ENCODE data around the gene CCNI2. TPM values are rescaled to one million over a fixed set of nuclear protein-coding genes. Genes with fewer than 3 reads are reported as not detected.

Gene CCNI2
- polyA plus RNA-seq, 2 of the 4 experiments (the other 2 are of a cell fraction): 0.17 to 0.26 TPM

- WGBS (ENCODE audit: missing lambda C conversion rate): 35% methylated on average over 2 of the region's 2 CpGs
- Histone ChIP-seq H3K27ac (no peak overlapping the region), H3K4me3 (no peak overlapping the region), H3K9me3 (no peaks in the 10 kb centered on the region), H3K4me1 (0 out of 3 replicates have a peak, but pooled peaks cover 4% of the 10 kb centered on the region), H3K4me2 (no peak overlapping the region)
- ATAC-seq (no peak), DNase-seq (ENCODE audit: low read depth in 1 of 2, low spot score in 1 of 2) (no peak), FAIRE-seq (no peak)
- CTCF ChIA-PET: no interaction called here
- no peak for TF ChIP-seq RNF2 (IDR thresholded peaks at IDR 0.05; ENCODE audit: borderline replicate concordance, low read depth)
- TF ChIP-seq, protein P1, sequence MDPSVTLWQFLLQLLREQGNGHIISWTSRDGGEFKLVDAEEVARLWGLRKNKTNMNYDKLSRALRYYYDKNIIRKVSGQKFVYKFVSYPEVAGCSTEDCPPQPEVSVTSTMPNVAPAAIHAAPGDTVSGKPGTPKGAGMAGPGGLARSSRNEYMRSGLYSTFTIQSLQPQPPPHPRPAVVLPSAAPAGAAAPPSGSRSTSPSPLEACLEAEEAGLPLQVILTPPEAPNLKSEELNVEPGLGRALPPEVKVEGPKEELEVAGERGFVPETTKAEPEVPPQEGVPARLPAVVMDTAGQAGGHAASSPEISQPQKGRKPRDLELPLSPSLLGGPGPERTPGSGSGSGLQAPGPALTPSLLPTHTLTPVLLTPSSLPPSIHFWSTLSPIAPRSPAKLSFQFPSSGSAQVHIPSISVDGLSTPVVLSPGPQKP (IDR thresholded peaks at IDR 0.05; ENCODE audit: low read depth, low read length): no peak
- no peak for TF ChIP-seq FOSL2 (IDR thresholded peaks at IDR 0.05)
- no peak for TF ChIP-seq FOSL2 (CRISPR knock-in tag; IDR thresholded peaks at IDR 0.05)
- no peak for TF ChIP-seq KDM1A (IDR thresholded peaks at IDR 0.05; ENCODE audit: low read depth)
- TF ChIP-seq, protein P2, sequence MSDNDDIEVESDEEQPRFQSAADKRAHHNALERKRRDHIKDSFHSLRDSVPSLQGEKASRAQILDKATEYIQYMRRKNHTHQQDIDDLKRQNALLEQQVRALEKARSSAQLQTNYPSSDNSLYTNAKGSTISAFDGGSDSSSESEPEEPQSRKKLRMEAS (IDR thresholded peaks at IDR 0.05): no peak
- TF ChIP-seq CBX8 (IDR thresholded peaks at IDR 0.05): no peak
- TF ChIP-seq MAFK (IDR thresholded peaks at IDR 0.05; ENCODE audit: partially characterized antibody): no peak
- no peak for TF ChIP-seq ZFP36 (IDR thresholded peaks at IDR 0.05; ENCODE audit: borderline replicate concordance, partially characterized antibody)
- no peak for TF ChIP-seq BHLHE40 (IDR thresholded peaks at IDR 0.05; ENCODE audit: low read depth, low read length)
- no peak for TF ChIP-seq NR3C1 (IDR thresholded peaks at IDR 0.05)
- TF ChIP-seq CHD4 (IDR thresholded peaks at IDR 0.05; ENCODE audit: borderline replicate concordance): no peak
- POLR2A ChIA-PET: no interaction called here
Measured at GRCh38 chr5:132742158-132742557, 5.1 kb upstream of the CCNI2 start.

- ATAC-seq (no peak), DNase-seq (ENCODE audit: low read depth in 1 of 2, low spot score in 1 of 2) (no peak), FAIRE-seq (no peak)
- WGBS (ENCODE audit: missing lambda C conversion rate): 76% methylated on average over 5 of the region's 5 CpGs
- Histone ChIP-seq H3K4me3 (no peak overlapping the region), H3K4me2 (no peak overlapping the region), H3K27ac (no peak overlapping the region), H3K9me3 (no peaks in the 10 kb centered on the region), H3K4me1 (0 out of 3 replicates have a peak, but pooled peaks cover 4% of the 10 kb centered on the region)
- no peak for TF ChIP-seq CEBPB (IDR thresholded peaks at IDR 0.05)
- no peak for TF ChIP-seq NR3C1 (IDR thresholded peaks at IDR 0.05)
- no peak for TF ChIP-seq GATA3 (IDR thresholded peaks at IDR 0.05; ENCODE audit: borderline replicate concordance)
- no peak for TF ChIP-seq MAZ (IDR thresholded peaks at IDR 0.05; ENCODE audit: borderline replicate concordance, low read depth, low read length)
- no peak for TF ChIP-seq PBX3 (IDR thresholded peaks at IDR 0.05)
- TF ChIP-seq CBX8 (IDR thresholded peaks at IDR 0.05): no peak
- no peak for TF ChIP-seq MYC (IDR thresholded peaks at IDR 0.05; ENCODE audit: borderline replicate concordance, low read length)
- no peak for TF ChIP-seq HOXB13 (CRISPR knock-in tag; IDR thresholded peaks at IDR 0.05; ENCODE audit: low read depth)
- no peak for TF ChIP-seq JUNB (IDR thresholded peaks at IDR 0.05)
- no peak for TF ChIP-seq BCL3 (IDR thresholded peaks at IDR 0.05)
- no peak for TF ChIP-seq FOSB (CRISPR knock-in tag; IDR thresholded peaks at IDR 0.05)
- TF ChIP-seq NFE2L2 (conservative IDR thresholded peaks at IDR 0.05; ENCODE audit: low read length): no peak
- TF ChIP-seq HOXB5 (CRISPR knock-in tag; IDR thresholded peaks at IDR 0.05): no peak
- POLR2A ChIA-PET: no interaction called here
- CTCF ChIA-PET: no interaction called here
Measured at GRCh38 chr5:132742626-132743025, 4.6 kb upstream of the CCNI2 start.

DNA sequence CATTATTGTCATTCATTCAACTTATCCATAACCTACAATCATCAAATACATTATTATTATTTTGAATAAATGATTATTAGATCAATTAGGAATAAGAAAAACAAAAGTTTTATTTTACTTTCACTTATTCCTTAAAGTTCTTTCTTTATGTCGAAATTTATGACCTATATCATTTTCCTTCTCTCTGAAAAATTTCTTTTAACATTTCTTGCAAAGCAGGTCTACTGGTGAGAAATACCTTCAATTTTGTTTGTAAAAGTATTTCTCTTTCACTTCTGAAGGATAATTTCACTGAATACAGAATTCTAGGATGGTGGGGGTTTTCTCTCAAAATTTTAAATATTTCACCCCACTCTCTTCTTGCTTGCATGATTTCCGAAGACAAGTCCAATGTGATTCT lies 2.6 kb upstream of the CCNI2 start:
- WGBS (ENCODE audit: missing lambda C conversion rate): 43% methylated on average over 2 of the region's 2 CpGs
- no peak for DNase-seq (ENCODE audit: low read depth in 1 of 2, low spot score in 1 of 2)
- no peak overlapping the region for H3K27ac ChIP-seq
- CTCF ChIA-PET: interaction anchor here (1.0 to 1.4 kb wide), 3 partner anchors 52 to 69 kb away, joined by 3 read pairs; partner anchors contain the start of gene SOWAHA
- TF ChIP-seq CHD2 (IDR thresholded peaks at IDR 0.05; ENCODE audit: low read length, partially characterized antibody): no peak
- no peak overlapping the region for H3K4me2 ChIP-seq
- no peak for ATAC-seq
- H3K9me3 ChIP-seq: no peaks in the 10 kb centered on the region
- no peak for FAIRE-seq
- POLR2A ChIA-PET: no interaction called here
- H3K4me3 ChIP-seq: no peak overlapping the region
- no peaks in the 10 kb centered on the region for H3K4me1 ChIP-seq

All from A549 (cell line).